Putamen (tissue), 1 donor: ENCODE data around the gene S100A3.
A peak's percentile ranks its signal among the peaks of the same experiment; 100 is the strongest.
"Not testable (repeated sequence)": the region's sequence is repeated elsewhere in the genome, so short reads cannot be mapped to it uniquely, and the experiment has no call there.

Source experiments
- DNase-seq: peaks from one replicate; pipeline ENCODE4 v3.0.0-alpha.2; 2016; ENCODE audit warnings: low spot score

Gene S100A3

GRCh38 chr1:153534925-153535241 lies 14.2 kb downstream of the S100A3 start:
- no peak for DNase-seq

GRCh38 chr1:153534226-153534924 lies 14.7 kb downstream of the S100A3 start:
- DNase-seq = no peak

GRCh38 chr1:153533689-153534201 lies 15.3 kb downstream of the S100A3 start:
- no peak for DNase-seq

GRCh38 chr1:153532769-153533599 lies 16.1 kb downstream of the S100A3 start:
- DNase-seq = peak; percentile 74

- no peak for DNase-seq
Observed at GRCh38 chr1:153532181-153532580, 16.9 kb downstream of the S100A3 start.

GRCh38 chr1:153531638-153532037 lies 17.4 kb downstream of the S100A3 start:
- no peak for DNase-seq

- DNase-seq = no peak
Observed at GRCh38 chr1:153527683-153528040, 21.4 kb downstream of the S100A3 start.

- no peak for DNase-seq
Observed at GRCh38 chr1:153527023-153527682, 21.9 kb downstream of the S100A3 start.

- no peak for DNase-seq
Observed at GRCh38 chr1:153526132-153526543, 22.9 kb downstream of the S100A3 start.

- DNase-seq = no peak
Observed at GRCh38 chr1:153525088-153525728, 23.9 kb downstream of the S100A3 start.

- not testable (repeated sequence) for DNase-seq
Observed at GRCh38 chr1:153522353-153523048, 26.6 kb downstream of the S100A3 start.

- DNase-seq = not testable (repeated sequence)
Observed at GRCh38 chr1:153521808-153522207, 27.2 kb downstream of the S100A3 start.

GRCh38 chr1:153520818-153521476 lies 28.1 kb downstream of the S100A3 start:
- no peak for DNase-seq

- DNase-seq = not testable (repeated sequence)
Observed at GRCh38 chr1:153520137-153520691, 28.8 kb downstream of the S100A3 start.

GRCh38 chr1:153519242-153519641 lies 29.8 kb downstream of the S100A3 start:
- no peak for DNase-seq

GRCh38 chr1:153515504-153516394 lies 33.3 kb downstream of the S100A3 start:
- DNase-seq = no peak

- DNase-seq = no peak
Observed at GRCh38 chr1:153513666-153514065, 35.4 kb downstream of the S100A3 start.

- DNase-seq = no peak
Observed at GRCh38 chr1:153513023-153513422, 36.0 kb downstream of the S100A3 start.

GRCh38 chr1:153510984-153511410 lies 38.1 kb downstream of the S100A3 start:
- DNase-seq = peak; percentile 53
